Smooth muscle cell (in vitro differentiated cells): ENCODE data around the gene SRSF10. TPM values are rescaled to one million over a fixed set of nuclear protein-coding genes. Genes with fewer than 3 reads are reported as not detected.

Experiments used
- DNase-seq: peaks from one replicate; lab custom pipeline; 2025; ENCODE audit not compliant: unreplicated experiment; lab: John Stamatoyannopoulos, UW
- H2AFZ ChIP-seq: fragments of 200-600 bp; sonication (generic); 2 replicates; pipeline ENCODE4 v1.6.0; 2016; ENCODE audit warnings: antibody characterized with exemption, low read depth, mild to moderate bottlenecking
- H3F3A ChIP-seq: fragments of 200-600 bp; sonication (generic); 2 replicates; pipeline ENCODE4 v1.6.0; 2017; ENCODE audit warnings: antibody characterized with exemption, low read depth
- H3K27ac ChIP-seq: fragments of 200-600 bp; sonication (generic); 2 replicates; pipeline ENCODE4 v1.5.1; 2016; ENCODE audit warnings: low read depth, mild to moderate bottlenecking
- H3K27me3 ChIP-seq: fragments of 200-600 bp; sonication (generic); 2 replicates; pipeline ENCODE4 v1.6.1; 2016; ENCODE audit warnings: low read depth, mild to moderate bottlenecking
- H3K36me3 ChIP-seq: fragments of 200-600 bp; sonication (generic); 2 replicates; pipeline ENCODE4 v1.5.1; 2016; ENCODE audit warnings: low read depth
- H3K4me1 ChIP-seq: fragments of 200-600 bp; sonication (generic); 2 replicates; pipeline ENCODE4 v1.5.1; 2016; ENCODE audit warnings: low read depth
- H3K4me2 ChIP-seq: fragments of 200-600 bp; sonication (generic); 2 replicates; pipeline ENCODE4 v1.6.0; 2016; ENCODE audit warnings: mild to moderate bottlenecking
- H3K4me3 ChIP-seq: fragments of 200-600 bp; sonication (generic); 2 replicates; pipeline ENCODE4 v1.5.1; 2016; ENCODE audit warnings: mild to moderate bottlenecking
- H3K79me2 ChIP-seq: fragments of 200-600 bp; sonication (generic); 2 replicates; pipeline ENCODE4 v1.6.0; 2016; ENCODE audit warnings: low read depth, mild to moderate bottlenecking
- H3K9ac ChIP-seq: fragments of 200-600 bp; sonication (generic); 2 replicates; pipeline ENCODE4 v1.6.0; 2016; ENCODE audit warnings: low read depth
- H3K9me3 ChIP-seq: fragments of 200-600 bp; sonication (generic); replicated peaks from 2 replicates; pipeline ENCODE4 v1.5.1; 2016; ENCODE audit warnings: low read depth
- H4K20me1 ChIP-seq: fragments of 200-600 bp; sonication (generic); 2 replicates; pipeline ENCODE4 v1.6.0; 2016; ENCODE audit warnings: low read depth
- WGBS: methylation state at CpG from one replicate; pipeline ENCODE4 v1.1.7; 2016; ENCODE audit warnings: low lambda C conversion rate; 5-methylcytosine and 5-hydroxymethylcytosine counted together
- polyA plus RNA-seq: library from polyadenylated mRNA; unstranded; fragments of >200 nt; fragmentation: Nextera tagmentation; extraction: Ambion mirVana; gene quantifications from 2 replicates; pipeline ENCODE4 v1.2.1, GENCODE V29; 2016
- total RNA-seq: library from RNA; depleted of rRNA; stranded (reverse); fragments of >200 nt; gene quantifications from 2 replicates; pipeline ENCODE4 v1.2.3, GENCODE V29; 2014
- TF ChIP-seq, protein P1 (sequence below): fragments of 200-600 bp; sonication (generic); IDR thresholded peaks from 2 replicates; pipeline ENCODE4 v1.5.1; 2017; ENCODE audit warnings: borderline replicate concordance, mild to moderate bottlenecking, antibody characterized with exemption; ENCODE audit not compliant: insufficient read depth, poor library complexity, severe bottlenecking

Gene SRSF10
- total and polyA plus RNA-seq, 2 experiments from 2014 or later, result 87.1 to 93.7 TPM

DNA sequence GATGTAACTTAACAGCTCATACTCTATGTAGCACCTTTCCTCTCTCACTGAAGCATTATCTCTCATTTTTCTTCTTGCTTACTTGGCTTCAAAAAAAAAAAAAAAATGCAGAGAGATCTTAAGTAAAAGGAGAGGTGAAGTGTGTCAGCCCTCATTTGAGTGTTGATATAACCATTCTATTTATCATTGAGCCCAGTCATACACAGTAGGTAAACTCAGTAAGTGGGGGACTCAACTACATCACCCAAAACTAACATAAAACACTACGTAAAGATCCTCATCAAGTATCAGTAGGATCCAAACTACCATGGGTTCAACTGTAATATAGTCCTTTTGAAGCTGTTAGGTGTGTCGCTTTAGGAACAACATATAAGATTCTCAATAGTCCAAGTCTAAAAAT is 12.3 kb downstream of the SRSF10 start:
- no peak overlapping the region for H3K4me2 ChIP-seq
- H2AFZ ChIP-seq, result no peak overlapping the region
- no peak overlapping the region for H3K4me3 ChIP-seq
- H3F3A ChIP-seq, result peaks cover 63% of the 10 kb centered on the region
- H3K4me1 ChIP-seq, result no peaks in the 10 kb centered on the region
- H3K27me3 ChIP-seq, result no peaks in the 10 kb centered on the region
- peaks cover 88% of the 10 kb centered on the region for H4K20me1 ChIP-seq
- no peaks in the 10 kb centered on the region for H3K9me3 ChIP-seq
- TF ChIP-seq, protein P1, sequence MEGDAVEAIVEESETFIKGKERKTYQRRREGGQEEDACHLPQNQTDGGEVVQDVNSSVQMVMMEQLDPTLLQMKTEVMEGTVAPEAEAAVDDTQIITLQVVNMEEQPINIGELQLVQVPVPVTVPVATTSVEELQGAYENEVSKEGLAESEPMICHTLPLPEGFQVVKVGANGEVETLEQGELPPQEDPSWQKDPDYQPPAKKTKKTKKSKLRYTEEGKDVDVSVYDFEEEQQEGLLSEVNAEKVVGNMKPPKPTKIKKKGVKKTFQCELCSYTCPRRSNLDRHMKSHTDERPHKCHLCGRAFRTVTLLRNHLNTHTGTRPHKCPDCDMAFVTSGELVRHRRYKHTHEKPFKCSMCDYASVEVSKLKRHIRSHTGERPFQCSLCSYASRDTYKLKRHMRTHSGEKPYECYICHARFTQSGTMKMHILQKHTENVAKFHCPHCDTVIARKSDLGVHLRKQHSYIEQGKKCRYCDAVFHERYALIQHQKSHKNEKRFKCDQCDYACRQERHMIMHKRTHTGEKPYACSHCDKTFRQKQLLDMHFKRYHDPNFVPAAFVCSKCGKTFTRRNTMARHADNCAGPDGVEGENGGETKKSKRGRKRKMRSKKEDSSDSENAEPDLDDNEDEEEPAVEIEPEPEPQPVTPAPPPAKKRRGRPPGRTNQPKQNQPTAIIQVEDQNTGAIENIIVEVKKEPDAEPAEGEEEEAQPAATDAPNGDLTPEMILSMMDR, result no peak
- no peak for DNase-seq
- 73% methylated on average over 2 of the region's 2 CpGs for WGBS
- H3K27ac ChIP-seq, result peak overlapping the region; percentile 33
- no peak overlapping the region for H3K9ac ChIP-seq
- peaks cover 46% of the 10 kb centered on the region for H3K79me2 ChIP-seq
- H3K36me3 ChIP-seq, result peaks cover 22% of the 10 kb centered on the region

GRCh38 chr1:23966973-23967493 is 13.1 kb downstream of the SRSF10 start:
- Histone ChIP-seq H3K27ac (peak overlapping the region; percentile 62), H3K79me2 (peaks cover 38% of the 10 kb centered on the region), H3K9me3 (no peaks in the 10 kb centered on the region), H3K4me1 (no peaks in the 10 kb centered on the region), H3K4me2 (no peak overlapping the region), H3K9ac (no peak overlapping the region), H3K36me3 (peaks cover 20% of the 10 kb centered on the region), H3K27me3 (no peaks in the 10 kb centered on the region), H3F3A (peaks cover 63% of the 10 kb centered on the region), H4K20me1 (peaks cover 81% of the 10 kb centered on the region), H3K4me3 (no peak overlapping the region), H2AFZ (no peak overlapping the region)
- TF ChIP-seq, protein P1, result no peak
- no peak for DNase-seq

- H3K9me3 ChIP-seq, result no peaks in the 10 kb centered on the region
- no peak overlapping the region for H3K9ac ChIP-seq
- peaks cover 58% of the 10 kb centered on the region for H3F3A ChIP-seq
- TF ChIP-seq, protein P1, result no peak
- H2AFZ ChIP-seq, result no peak overlapping the region
- peak overlapping the region; percentile 33 for H3K4me2 ChIP-seq
- WGBS, result 76% methylated on average over 5 of the region's 5 CpGs
- no peak overlapping the region for H3K4me3 ChIP-seq
- H3K27ac ChIP-seq, result peak overlapping the region; percentile 62
- H3K27me3 ChIP-seq, result no peaks in the 10 kb centered on the region
- peaks cover 16% of the 10 kb centered on the region for H3K36me3 ChIP-seq
- no peak for DNase-seq
- peaks cover 82% of the 10 kb centered on the region for H4K20me1 ChIP-seq
- no peaks in the 10 kb centered on the region for H3K4me1 ChIP-seq
- H3K79me2 ChIP-seq, result peaks cover 39% of the 10 kb centered on the region
Measured at GRCh38 chr1:23964790-23965740, 15.1 kb downstream of the SRSF10 start.
